H1 (cell line): ENCODE results near the gene STXBP5. TPM values are rescaled to one million over a fixed set of nuclear protein-coding genes. Genes with fewer than 3 reads are reported as not detected.

Source experiments
- CTCF ChIA-PET: fragments of 300-600 bp; sonication (Branson Sonifier 250); formaldehyde crosslinking; loops from one replicate; lab custom pipeline; 2021; ENCODE audit not compliant: partially characterized antibody; lab: Charles Lee
- POLR2A ChIA-PET: fragments of 300-600 bp; sonication (Branson Sonifier 250); formaldehyde crosslinking; loops from one replicate; lab custom pipeline; 2021; ENCODE audit warnings: inconsistent platforms; ENCODE audit not compliant: partially characterized antibody; lab: Charles Lee
- DNase-seq, 2 experiments: peaks; one replicate each; pipeline versions ENCODE4 v3.0.0 to v3.0.0-alpha.2; 2010 to 2022; ENCODE audit warnings: low spot score in 2 of 2, low read depth in 1 of 2, mixed read lengths in 1 of 2
- FAIRE-seq: peaks from 2 replicates; lab custom pipeline; 2011; peaks lifted over from hg19 to GRCh38; lab: Jason Lieb, UNC
- H2AFZ ChIP-seq: 2 replicates; pipeline ENCODE4 v1.8.1; 2012; ENCODE audit warnings: low read length, inconsistent platforms
- H2AK5ac ChIP-seq: 2 replicates; pipeline ENCODE4 v1.6.1; 2013; ENCODE audit warnings: low read depth, low read length
- H2BK120ac ChIP-seq: replicated peaks from 2 replicates; pipeline ENCODE3; 2013; ENCODE audit warnings: low read depth, low read length, inconsistent platforms
- H2BK12ac ChIP-seq: 2 replicates; pipeline ENCODE4 v1.6.1; 2013; ENCODE audit warnings: low read depth, low read length
- H2BK15ac ChIP-seq: 2 replicates; pipeline ENCODE4 v1.6.1; 2013; ENCODE audit warnings: low read length
- H2BK20ac ChIP-seq: 2 replicates; pipeline ENCODE4 v1.6.1; 2013; ENCODE audit warnings: low read length
- H2BK5ac ChIP-seq: 2 replicates; pipeline ENCODE4 v1.6.1; 2013; ENCODE audit warnings: low read depth, low read length
- H3K14ac ChIP-seq: 2 replicates; pipeline ENCODE4 v1.6.1; 2013; ENCODE audit warnings: inconsistent platforms; ENCODE audit not compliant: insufficient read length
- H3K18ac ChIP-seq: 2 replicates; pipeline ENCODE4 v1.6.1; 2013; ENCODE audit warnings: low read length; ENCODE audit errors: extremely low read depth
- H3K23ac ChIP-seq: 2 replicates; pipeline ENCODE4 v1.6.1; 2013; ENCODE audit warnings: inconsistent platforms; ENCODE audit not compliant: insufficient read length
- H3K23me2 ChIP-seq: 2 replicates; pipeline ENCODE4 v1.6.1; 2013; ENCODE audit warnings: low read depth, low read length
- H3K27ac ChIP-seq: 2 replicates; pipeline ENCODE4 v1.6.1; 2011; ENCODE audit warnings: low read depth, low read length, inconsistent platforms
- H3K27me3 ChIP-seq, 4 experiments: replicated peaks in 1 of 4; 1 replicate in 1 of 4; 2 replicates in 3 of 4; pipeline versions ENCODE4 v1.6.1 to v1.8.1; 2011 to 2013; ENCODE audit warnings: low read length in 3 of 4, mild to moderate bottlenecking in 3 of 4, inconsistent platforms in 2 of 4, mixed read lengths in 2 of 4, moderate library complexity in 1 of 4; ENCODE audit not compliant: control insufficient read depth in 3 of 4, insufficient read depth in 3 of 4; ENCODE audit errors: extremely low read depth in 1 of 4
- H3K36me3 ChIP-seq, 4 experiments: 2 replicates each; pipeline versions ENCODE4 v1.6.1 to v1.8.1; 2011 to 2013; ENCODE audit warnings: mild to moderate bottlenecking in 4 of 4, low read length in 3 of 4, moderate library complexity in 2 of 4, control low read depth in 1 of 4, inconsistent platforms in 1 of 4; ENCODE audit not compliant: insufficient read depth in 4 of 4, control insufficient read depth in 2 of 4
- H3K4ac ChIP-seq: replicated peaks from 2 replicates; pipeline ENCODE3; 2013; ENCODE audit warnings: low read length, low read depth, mixed read lengths, inconsistent platforms; ENCODE audit not compliant: insufficient read length
- H3K4me1 ChIP-seq, 4 experiments: replicated peaks in 1 of 4; 1 replicate in 1 of 4; 2 replicates in 3 of 4; pipeline versions ENCODE4 v1.6.1 to v1.8.1; 2011 to 2013; ENCODE audit warnings: low read length in 3 of 4, inconsistent platforms in 2 of 4, mixed read lengths in 1 of 4; ENCODE audit not compliant: insufficient read depth in 4 of 4, control insufficient read depth in 3 of 4
- H3K4me2 ChIP-seq, 2 experiments: 2 replicates each; pipeline versions ENCODE4 v1.6.1 to v1.8.1; 2011 to 2013; ENCODE audit warnings: low read depth in 2 of 2, low read length in 2 of 2, control low read depth in 1 of 2, inconsistent platforms in 1 of 2, mild to moderate bottlenecking in 1 of 2; ENCODE audit not compliant: insufficient read depth in 1 of 2
- H3K4me3 ChIP-seq, 4 experiments: fragments of 200-600, 300-600 bp in 1 of 4; sonication (generic), shearing (Covaris generic), sonication (Bioruptor Twin) in 1 of 4; 2 replicates each; pipeline versions ENCODE4 v1.5.1 to v1.8.1; 2011 to 2016; ENCODE audit warnings: low read length in 4 of 4, low read depth in 3 of 4, control low read depth in 2 of 4, inconsistent platforms in 2 of 4, mild to moderate bottlenecking in 2 of 4, mixed read lengths in 1 of 4, moderate library complexity in 1 of 4; ENCODE audit not compliant: insufficient read depth in 2 of 4; ENCODE audit errors: extremely low read depth in 1 of 4
- H3K56ac ChIP-seq: replicated peaks from 2 replicates; pipeline ENCODE3; 2013; ENCODE audit warnings: low read depth, mild to moderate bottlenecking, mixed read lengths, low read length, inconsistent platforms; ENCODE audit not compliant: insufficient read length
- H3K79me1 ChIP-seq: 2 replicates; pipeline ENCODE4 v1.6.1; 2013; ENCODE audit warnings: low read depth, low read length, control low read depth
- H3K79me2 ChIP-seq, 2 experiments: 2 replicates each; pipeline versions ENCODE4 v1.6.1 to v1.8.1; 2012 to 2013; ENCODE audit warnings: low read length in 2 of 2, mild to moderate bottlenecking in 2 of 2, inconsistent platforms in 1 of 2; ENCODE audit not compliant: insufficient read depth in 2 of 2, control insufficient read depth in 1 of 2
- H3K9ac ChIP-seq, 4 experiments: replicated peaks in 1 of 4; 1 replicate in 1 of 4; 2 replicates in 3 of 4; pipeline versions ENCODE4 v1.6.1 to v1.8.1; 2011 to 2013; ENCODE audit warnings: low read depth in 3 of 4, low read length in 3 of 4, control low read depth in 2 of 4, mild to moderate bottlenecking in 2 of 4, moderate library complexity in 2 of 4, inconsistent platforms in 1 of 4; ENCODE audit errors: extremely low read depth in 1 of 4
- H3K9me3 ChIP-seq, 2 experiments: 2 replicates each; pipeline versions ENCODE4 v1.6.1 to v1.8.1; 2012 to 2013; ENCODE audit warnings: mild to moderate bottlenecking in 2 of 2, moderate library complexity in 2 of 2, control low read depth in 1 of 2, inconsistent platforms in 1 of 2, low read depth in 1 of 2, low read length in 1 of 2, mixed read lengths in 1 of 2; ENCODE audit not compliant: insufficient read depth in 2 of 2
- H4K20me1 ChIP-seq, 2 experiments: replicated peaks in 1 of 2; 2 replicates each; pipeline versions ENCODE3 to v1.8.1; 2011 to 2013; ENCODE audit warnings: inconsistent platforms in 2 of 2, low read length in 2 of 2, mild to moderate bottlenecking in 1 of 2; ENCODE audit not compliant: insufficient read depth in 2 of 2, control insufficient read depth in 1 of 2
- H4K5ac ChIP-seq: 2 replicates; pipeline ENCODE4 v1.6.1; 2013; ENCODE audit warnings: low read length, low read depth, mixed read lengths, inconsistent platforms; ENCODE audit not compliant: insufficient read length
- H4K8ac ChIP-seq: 2 replicates; pipeline ENCODE4 v1.8.0; 2013; ENCODE audit warnings: mild to moderate bottlenecking, moderate library complexity, low read length, inconsistent platforms; ENCODE audit not compliant: insufficient read depth; ENCODE audit errors: extremely low read depth
- H4K91ac ChIP-seq: replicated peaks from 2 replicates; pipeline ENCODE3; 2013; ENCODE audit warnings: low read length, mixed read lengths, inconsistent platforms; ENCODE audit not compliant: insufficient read length
- CBX5 ChIP-seq: fragments of 300-800, 300-1000 bp; sonication (generic); IDR thresholded peaks from 2 replicates; pipeline ENCODE4 v1.7.1; 2016; ENCODE audit warnings: antibody characterized with exemption, low read length, low read depth
- CTBP2 ChIP-seq: IDR thresholded peaks from 2 replicates; pipeline ENCODE4 v1.7.0; 2011; ENCODE audit warnings: borderline replicate concordance, mild to moderate bottlenecking, moderate library complexity, mixed read lengths, low read length; ENCODE audit not compliant: insufficient read depth, insufficient read length
- E2F6 ChIP-seq: IDR thresholded peaks from 2 replicates; pipeline ENCODE4 v1.6.1; 2012; ENCODE audit warnings: inconsistent platforms
- EZH2 ChIP-seq: fragments of 200-600 bp; sonication (generic); IDR thresholded peaks from 2 replicates; pipeline ENCODE4 v1.7.1; 2012; ENCODE audit warnings: low read depth, mild to moderate bottlenecking, moderate library complexity, low read length, inconsistent platforms; ENCODE audit not compliant: severe bottlenecking
- KDM4A ChIP-seq: IDR thresholded peaks from one replicate; pipeline ENCODE4 v1.7.1; 2012; ENCODE audit warnings: low read depth, mild to moderate bottlenecking, moderate library complexity, low read length, inconsistent platforms; ENCODE audit not compliant: severe bottlenecking
- RNF2 ChIP-seq: fragments of 200-900, 300-1000 bp; sonication (generic); IDR thresholded peaks from 2 replicates; pipeline ENCODE4 v1.7.1; 2016; ENCODE audit warnings: borderline replicate concordance, low read depth, mild to moderate bottlenecking, antibody characterized with exemption, low read length; ENCODE audit not compliant: poor library complexity, severe bottlenecking; ENCODE audit errors: missing control alignments
- SIRT6 ChIP-seq: IDR thresholded peaks from one replicate; pipeline ENCODE4 v1.7.1; 2012; ENCODE audit warnings: low read length, inconsistent platforms
- SP1 ChIP-seq: IDR thresholded peaks from 2 replicates; pipeline ENCODE4 v1.6.1; 2011; ENCODE audit warnings: low read depth, low read length
- TAF1 ChIP-seq: IDR thresholded peaks from 2 replicates; pipeline ENCODE4 v1.6.1; 2011; ENCODE audit warnings: mild to moderate bottlenecking, low read depth, low read length
- WGBS, 2 experiments: shearing (Covaris generic) in 1 of 2; methylation state at CpG; one replicate each; pipeline versions ENCODE4 v1.1.6 to v1.1.7; 2013 to 2015; ENCODE audit warnings: low lambda C conversion rate in 2 of 2, mixed read lengths in 2 of 2, inconsistent platforms in 1 of 2, low coverage in 1 of 2, missing lambda C conversion rate in 1 of 2; ENCODE audit not compliant: insufficient replicate concordance in 2 of 2, insufficient coverage in 1 of 2, insufficient read length in 1 of 2; ENCODE audit errors: extremely low coverage in 1 of 2, missing lambda C conversion rate in 1 of 2; 5-methylcytosine and 5-hydroxymethylcytosine counted together
- polyA plus RNA-seq, 7 experiments: library from polyadenylated mRNA; depleted of rRNA in 3 of 7; stranded (reverse) in 5 of 7; unstranded in 2 of 7; fragments of >200 nt in 5 of 7; fragments of 200-250 nt in 2 of 7; gene quantifications; 1 replicate in 5 of 7; 2 replicates in 1 of 7; 4 replicates in 1 of 7; pipeline versions ENCODE4 v1.2.1 to v1.2.3, GENCODE V29; 2011 to 2013; ENCODE audit warnings: missing spikeins in 2 of 7, mixed read lengths in 2 of 7
- total RNA-seq: library from RNA; stranded (reverse); fragmentation: NEBNext Ultra II Directional; extraction: Animal tissue kit (Norgen Biotek cat#: 25700); gene quantifications from 2 replicates; pipeline ENCODE4 v1.2.1, GENCODE V29; 2021
- TF ChIP-seq, protein P1 (sequence below): IDR thresholded peaks from 2 replicates; pipeline ENCODE4 v1.6.1; 2011; ENCODE audit warnings: low read length, improper control_type of control experiment

The STXBP5 gene
- total and polyA plus RNA-seq, 2 of the 8 experiments (the other 6 are each of a cell fraction or from before 2014, with no cell fraction given) = 2.7 to 10.8 TPM

DNA sequence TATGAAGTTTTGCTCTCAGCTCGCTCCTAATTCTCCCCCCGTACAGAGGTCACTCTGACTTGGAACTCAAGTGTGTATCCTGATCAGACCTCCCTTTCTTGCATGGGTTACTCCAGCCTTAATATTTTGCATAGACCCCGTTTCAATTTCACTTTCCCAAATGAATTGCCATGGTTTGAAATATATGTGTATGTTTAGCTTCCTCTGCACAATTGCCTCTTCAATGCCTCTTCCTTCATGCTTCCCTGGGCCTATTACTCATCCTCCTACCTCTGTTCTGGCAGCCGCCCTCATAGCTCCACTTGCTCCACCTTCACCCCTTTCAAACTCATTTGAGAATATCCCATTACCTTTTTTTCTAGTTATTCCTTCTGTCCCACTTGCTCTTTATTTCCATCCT lies 214.3 kb downstream of the STXBP5 start:
- POLR2A ChIA-PET = no interaction called here
- H3K79me1 ChIP-seq = no peaks in the 10 kb centered on the region
- H3K27ac ChIP-seq = no peak overlapping the region
- H3K4me1 ChIP-seq = peaks cover 0 to 6% (median 0%) of the 10 kb centered on the region in 4 experiments; a peak in 2 of 7 replicates
- H4K20me1 ChIP-seq = no peaks in the 10 kb centered on the region
- H3K27me3 ChIP-seq = no peaks in the 10 kb centered on the region
- H3K36me3 ChIP-seq = no peaks in the 10 kb centered on the region
- no peak overlapping the region for H2BK5ac ChIP-seq
- H3K56ac ChIP-seq = no peak overlapping the region
- WGBS, 2 experiments = 94% methylated on average over 4 of the region's 4 CpGs; no CpG with 5 or more reads in 1 of the 2 experiments
- FAIRE-seq = no peak
- no peak overlapping the region for H4K5ac ChIP-seq
- H3K9ac ChIP-seq = no peak overlapping the region
- H3K79me2 ChIP-seq = no peaks in the 10 kb centered on the region
- no peak overlapping the region for H2AK5ac ChIP-seq
- no peak overlapping the region for H2BK120ac ChIP-seq
- no peak overlapping the region for H4K8ac ChIP-seq
- H3K4me3 ChIP-seq = no peak overlapping the region
- H3K23ac ChIP-seq = no peak overlapping the region
- CTCF ChIA-PET = interaction anchor here (0.7 to 0.8 kb wide), 2 partner anchors 22 to 88 kb away, joined by 3 read pairs; no protein-coding TSS in a partner anchor
- no peak overlapping the region for H3K14ac ChIP-seq
- no peak for DNase-seq
- H3K9me3 ChIP-seq = no peaks in the 10 kb centered on the region
- no peak overlapping the region for H3K4ac ChIP-seq
- H2AFZ ChIP-seq = no peak overlapping the region
- H4K91ac ChIP-seq = no peak overlapping the region
- no peak overlapping the region for H2BK15ac ChIP-seq
- H2BK12ac ChIP-seq = no peak overlapping the region
- no peaks in the 10 kb centered on the region for H3K23me2 ChIP-seq
- no peak overlapping the region for H3K4me2 ChIP-seq
- no peak overlapping the region; the same call in 1 of the 2 replicates for H3K18ac ChIP-seq
- no peak overlapping the region for H2BK20ac ChIP-seq
- TF ChIP-seq CBX5 = no peak
- no peak for TF ChIP-seq CTBP2
- TF ChIP-seq KDM4A = no peak
- TF ChIP-seq TAF1 = no peak
- TF ChIP-seq SIRT6 = no peak
- TF ChIP-seq RNF2 = no peak
- TF ChIP-seq, protein P1, sequence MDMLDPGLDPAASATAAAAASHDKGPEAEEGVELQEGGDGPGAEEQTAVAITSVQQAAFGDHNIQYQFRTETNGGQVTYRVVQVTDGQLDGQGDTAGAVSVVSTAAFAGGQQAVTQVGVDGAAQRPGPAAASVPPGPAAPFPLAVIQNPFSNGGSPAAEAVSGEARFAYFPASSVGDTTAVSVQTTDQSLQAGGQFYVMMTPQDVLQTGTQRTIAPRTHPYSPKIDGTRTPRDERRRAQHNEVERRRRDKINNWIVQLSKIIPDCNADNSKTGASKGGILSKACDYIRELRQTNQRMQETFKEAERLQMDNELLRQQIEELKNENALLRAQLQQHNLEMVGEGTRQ = no peak
- TF ChIP-seq E2F6 = no peak
- TF ChIP-seq EZH2 = no peak
- TF ChIP-seq SP1 = no peak
